Loucy (cell line): ENCODE data around the gene C1orf216.
A peak's percentile ranks its signal among the peaks of the same experiment; 100 is the strongest.

Experiments
- H2AFZ ChIP-seq: fragments of 200-600 bp; sonication (generic); 2 replicates; pipeline ENCODE4 v1.6.0; 2016; ENCODE audit warnings: antibody characterized with exemption, mild to moderate bottlenecking, low read length, moderate library complexity
- H3F3A ChIP-seq: fragments of 200-600 bp; 2 replicates; pipeline ENCODE4 v1.6.0; 2016; ENCODE audit warnings: antibody characterized with exemption, low read depth, mild to moderate bottlenecking
- H3K27me3 ChIP-seq: fragments of 200-600 bp; sonication (generic); 2 replicates; pipeline ENCODE4 v1.6.1; 2014; ENCODE audit warnings: low read length, mild to moderate bottlenecking; ENCODE audit not compliant: insufficient read depth, poor library complexity, severe bottlenecking
- H3K36me3 ChIP-seq: fragments of 200-600 bp; sonication (generic); 2 replicates; pipeline ENCODE4 v1.6.1; 2016; ENCODE audit warnings: low read length; ENCODE audit not compliant: insufficient read depth
- H3K4me1 ChIP-seq: fragments of 200-600 bp; sonication (generic); 2 replicates; pipeline ENCODE4 v1.5.1; 2014; ENCODE audit warnings: low read length, mild to moderate bottlenecking; ENCODE audit not compliant: insufficient read depth, poor library complexity, severe bottlenecking
- H3K4me2 ChIP-seq: fragments of 200-600 bp; sonication (generic); 2 replicates; pipeline ENCODE4 v1.6.0; 2014; ENCODE audit warnings: antibody characterized with exemption, low read length, low read depth, mild to moderate bottlenecking; ENCODE audit not compliant: poor library complexity, severe bottlenecking
- H3K4me3 ChIP-seq: fragments of 200-600 bp; sonication (generic); 2 replicates; pipeline ENCODE4 v1.5.1; 2014; ENCODE audit warnings: low read length, mild to moderate bottlenecking, mixed read lengths; ENCODE audit not compliant: poor library complexity, severe bottlenecking
- H3K79me2 ChIP-seq: fragments of 200-600 bp; sonication (generic); 2 replicates; pipeline ENCODE4 v1.6.1; 2014; ENCODE audit warnings: low read length; ENCODE audit not compliant: insufficient read depth
- H3K9ac ChIP-seq: fragments of 200-600 bp; sonication (generic); 2 replicates; pipeline ENCODE4 v1.6.0; 2014; ENCODE audit warnings: mild to moderate bottlenecking, low read depth, low read length, moderate library complexity; ENCODE audit not compliant: poor library complexity, severe bottlenecking
- H3K9me2 ChIP-seq: fragments of 200-600 bp; sonication (generic); replicated peaks from 2 replicates; pipeline ENCODE4 v1.6.1; 2016; ENCODE audit warnings: low read depth, low read length, mixed read lengths
- H3K9me3 ChIP-seq: fragments of 200-600 bp; sonication (generic); 2 replicates; pipeline ENCODE4 v1.6.1; 2014; ENCODE audit warnings: mild to moderate bottlenecking, antibody characterized with exemption, low read length, low read depth; ENCODE audit not compliant: insufficient read depth
- H4K20me1 ChIP-seq: fragments of 200-600 bp; sonication (generic); 2 replicates; pipeline ENCODE4 v1.6.0; 2014; ENCODE audit warnings: antibody characterized with exemption, low read length, mild to moderate bottlenecking; ENCODE audit not compliant: insufficient read depth, poor library complexity, severe bottlenecking
- EZH2phosphoT487 ChIP-seq: fragments of 200-600 bp; IDR thresholded peaks from 2 replicates; pipeline ENCODE4 v1.6.1; 2018; ENCODE audit warnings: antibody characterized with exemption, mild to moderate bottlenecking, moderate library complexity, borderline replicate concordance
- TF ChIP-seq, protein P1 (sequence below): fragments of 200-600 bp; sonication (generic); conservative IDR thresholded peaks from 2 replicates; pipeline ENCODE4 v1.5.1; 2014; ENCODE audit warnings: mild to moderate bottlenecking, antibody characterized with exemption, low read length

The C1orf216 gene

DNA sequence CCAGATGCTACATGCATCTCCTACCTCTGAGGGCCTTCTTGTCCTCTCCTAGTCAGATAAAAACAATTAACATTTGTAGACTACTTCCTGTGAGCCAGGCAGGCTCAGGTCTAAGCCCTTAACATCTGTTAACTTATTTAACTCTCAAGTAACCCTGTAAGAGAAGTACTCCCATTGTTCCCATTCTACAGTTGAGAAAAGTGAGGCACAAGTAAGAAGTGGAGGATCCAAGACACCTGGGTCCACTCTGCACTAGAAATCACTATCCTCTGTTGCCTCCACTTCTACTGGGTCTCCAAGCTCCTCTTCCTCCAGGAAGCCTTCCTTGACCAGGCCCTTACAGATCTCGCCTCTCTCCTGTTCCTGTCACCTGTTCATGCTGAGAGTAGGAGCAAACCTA lies 9.7 kb downstream of the C1orf216 start:
- Histone ChIP-seq H3K9me3 (no peaks in the 10 kb centered on the region), H4K20me1 (no peaks in the 10 kb centered on the region), H2AFZ (no peak overlapping the region), H3K27me3 (no peaks in the 10 kb centered on the region), H3K79me2 (no peaks in the 10 kb centered on the region), H3K9me2 (no peaks in the 10 kb centered on the region), H3K4me2 (no peak overlapping the region), H3K36me3 (no peaks in the 10 kb centered on the region), H3K4me1 (peaks cover 10% of the 10 kb centered on the region), H3F3A (no peaks in the 10 kb centered on the region), H3K9ac (no peak overlapping the region), H3K4me3 (no peak overlapping the region)
- no peak for TF ChIP-seq EZH2phosphoT487
- TF ChIP-seq, protein P1, sequence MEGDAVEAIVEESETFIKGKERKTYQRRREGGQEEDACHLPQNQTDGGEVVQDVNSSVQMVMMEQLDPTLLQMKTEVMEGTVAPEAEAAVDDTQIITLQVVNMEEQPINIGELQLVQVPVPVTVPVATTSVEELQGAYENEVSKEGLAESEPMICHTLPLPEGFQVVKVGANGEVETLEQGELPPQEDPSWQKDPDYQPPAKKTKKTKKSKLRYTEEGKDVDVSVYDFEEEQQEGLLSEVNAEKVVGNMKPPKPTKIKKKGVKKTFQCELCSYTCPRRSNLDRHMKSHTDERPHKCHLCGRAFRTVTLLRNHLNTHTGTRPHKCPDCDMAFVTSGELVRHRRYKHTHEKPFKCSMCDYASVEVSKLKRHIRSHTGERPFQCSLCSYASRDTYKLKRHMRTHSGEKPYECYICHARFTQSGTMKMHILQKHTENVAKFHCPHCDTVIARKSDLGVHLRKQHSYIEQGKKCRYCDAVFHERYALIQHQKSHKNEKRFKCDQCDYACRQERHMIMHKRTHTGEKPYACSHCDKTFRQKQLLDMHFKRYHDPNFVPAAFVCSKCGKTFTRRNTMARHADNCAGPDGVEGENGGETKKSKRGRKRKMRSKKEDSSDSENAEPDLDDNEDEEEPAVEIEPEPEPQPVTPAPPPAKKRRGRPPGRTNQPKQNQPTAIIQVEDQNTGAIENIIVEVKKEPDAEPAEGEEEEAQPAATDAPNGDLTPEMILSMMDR = no peak

GRCh38 chr1:35708441-35708921 lies 10.2 kb downstream of the C1orf216 start:
- TF ChIP-seq EZH2phosphoT487 = no peak
- TF ChIP-seq, protein P1 = no peak
- Histone ChIP-seq H3K4me3 (peak overlapping the region; percentile 70), H3K9ac (no peak overlapping the region), H2AFZ (0 out of 2 replicates have a peak overlapping the region, but pooled peaks have one; percentile 53), H3K36me3 (no peaks in the 10 kb centered on the region), H3K4me2 (peak overlapping the region; percentile 54), H3K9me3 (no peaks in the 10 kb centered on the region), H3K27me3 (no peaks in the 10 kb centered on the region), H4K20me1 (no peaks in the 10 kb centered on the region), H3K79me2 (no peaks in the 10 kb centered on the region), H3K9me2 (no peaks in the 10 kb centered on the region), H3F3A (no peaks in the 10 kb centered on the region), H3K4me1 (peaks cover 10% of the 10 kb centered on the region)

DNA sequence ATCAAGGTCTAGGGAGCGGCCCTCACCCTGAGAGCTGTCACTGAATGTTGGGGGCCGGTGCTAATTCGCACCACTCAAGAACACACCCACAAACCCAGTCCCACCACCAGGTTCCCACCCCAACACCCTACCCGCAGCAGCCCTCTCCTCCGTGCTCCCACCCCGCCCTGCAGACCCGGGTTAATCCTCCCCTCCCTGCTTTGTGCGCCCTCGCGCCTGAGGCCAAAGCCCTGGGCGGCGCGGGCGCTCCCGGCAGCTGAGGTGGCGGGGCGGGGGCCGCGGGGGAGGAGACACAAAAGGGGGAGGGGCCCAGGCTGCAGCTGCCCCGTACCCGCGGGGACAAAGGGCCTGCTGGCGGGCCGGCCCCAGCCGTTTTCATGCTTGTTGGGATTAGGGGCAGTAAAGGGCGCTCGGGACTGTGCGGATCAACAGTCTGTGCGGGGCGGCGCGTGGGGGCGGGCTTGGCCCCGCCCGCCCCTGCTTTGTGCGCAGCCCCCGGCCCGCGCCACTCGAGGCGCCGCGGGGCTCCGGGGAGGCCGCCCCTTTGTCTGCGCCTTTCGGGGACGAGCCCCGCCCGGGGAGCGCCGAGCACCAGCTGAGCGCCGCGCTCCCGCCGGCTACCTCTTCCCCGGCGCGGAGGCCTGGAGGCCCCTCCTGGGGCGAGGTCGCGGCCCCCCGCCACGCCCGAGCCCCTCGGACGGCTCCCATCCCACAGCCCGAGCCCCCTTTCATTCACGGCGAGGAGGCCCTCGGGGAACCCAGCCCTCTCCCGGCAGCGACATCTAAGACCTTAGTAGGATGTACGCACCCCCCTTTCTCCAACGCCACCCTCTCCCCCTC lies 10.9 kb downstream of the C1orf216 start:
- Histone ChIP-seq H3K79me2 (no peaks in the 10 kb centered on the region), H3K36me3 (no peaks in the 10 kb centered on the region), H3K9me2 (no peaks in the 10 kb centered on the region), H3K27me3 (no peaks in the 10 kb centered on the region), H2AFZ (peak overlapping the region; percentile 53), H3K4me3 (peak overlapping the region; percentile 70), H4K20me1 (no peaks in the 10 kb centered on the region), H3K4me1 (peaks cover 10% of the 10 kb centered on the region), H3K4me2 (peak overlapping the region; percentile 54), H3F3A (no peaks in the 10 kb centered on the region), H3K9me3 (no peaks in the 10 kb centered on the region), H3K9ac (no peak overlapping the region)
- TF ChIP-seq EZH2phosphoT487 = no peak
- TF ChIP-seq, protein P1 = no peak
